Measurements from ENCODE around the gene SDC4.

The SDC4 gene

GRCh38 chr20:45329497-45330319 lies 18.5 kb downstream of the SDC4 start:
- in situ Hi-C loops (cut with MboI; ENCODE audit: low pct_unique_long_range_greater_than_20kb, low sequenced_read_pairs, unreplicated experiment), result no loop called here
- no peak for DNase-seq (ENCODE audit: low spot score)
- TF ChIP-seq, protein P1, sequence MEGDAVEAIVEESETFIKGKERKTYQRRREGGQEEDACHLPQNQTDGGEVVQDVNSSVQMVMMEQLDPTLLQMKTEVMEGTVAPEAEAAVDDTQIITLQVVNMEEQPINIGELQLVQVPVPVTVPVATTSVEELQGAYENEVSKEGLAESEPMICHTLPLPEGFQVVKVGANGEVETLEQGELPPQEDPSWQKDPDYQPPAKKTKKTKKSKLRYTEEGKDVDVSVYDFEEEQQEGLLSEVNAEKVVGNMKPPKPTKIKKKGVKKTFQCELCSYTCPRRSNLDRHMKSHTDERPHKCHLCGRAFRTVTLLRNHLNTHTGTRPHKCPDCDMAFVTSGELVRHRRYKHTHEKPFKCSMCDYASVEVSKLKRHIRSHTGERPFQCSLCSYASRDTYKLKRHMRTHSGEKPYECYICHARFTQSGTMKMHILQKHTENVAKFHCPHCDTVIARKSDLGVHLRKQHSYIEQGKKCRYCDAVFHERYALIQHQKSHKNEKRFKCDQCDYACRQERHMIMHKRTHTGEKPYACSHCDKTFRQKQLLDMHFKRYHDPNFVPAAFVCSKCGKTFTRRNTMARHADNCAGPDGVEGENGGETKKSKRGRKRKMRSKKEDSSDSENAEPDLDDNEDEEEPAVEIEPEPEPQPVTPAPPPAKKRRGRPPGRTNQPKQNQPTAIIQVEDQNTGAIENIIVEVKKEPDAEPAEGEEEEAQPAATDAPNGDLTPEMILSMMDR (IDR thresholded peaks at IDR 0.05; ENCODE audit: extremely low read depth, insufficient read depth, missing control alignments), result no peak

DNA sequence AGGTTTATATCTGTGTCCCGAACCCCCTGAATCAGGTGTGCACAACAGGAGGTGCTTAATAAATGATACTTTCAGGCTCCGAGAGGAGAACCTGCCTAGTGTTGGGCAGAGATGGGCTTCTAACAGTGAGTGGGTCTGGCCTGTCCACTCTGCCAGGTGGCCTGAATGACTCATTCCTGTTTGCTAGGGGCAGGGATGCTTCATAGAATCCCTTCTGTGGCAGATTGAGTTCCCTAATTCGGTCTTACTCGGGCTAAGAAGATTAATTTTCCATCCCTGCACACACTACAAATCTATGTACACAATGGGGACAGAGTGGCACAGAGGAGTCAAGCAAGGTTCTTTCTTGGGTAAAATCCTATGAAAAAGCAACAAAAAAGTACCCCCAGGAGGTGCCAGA lies 19.8 kb downstream of the SDC4 start:
- in situ Hi-C loops (cut with MboI; ENCODE audit: low pct_unique_long_range_greater_than_20kb, low sequenced_read_pairs, unreplicated experiment), result no loop called here
- TF ChIP-seq, protein P1 (IDR thresholded peaks at IDR 0.05; ENCODE audit: extremely low read depth, insufficient read depth, missing control alignments), result no peak

GRCh38 chr20:45325371-45325770 lies 22.9 kb downstream of the SDC4 start:
- in situ Hi-C loops (cut with MboI; ENCODE audit: low pct_unique_long_range_greater_than_20kb, low sequenced_read_pairs, unreplicated experiment), result no loop called here

More for the DNA sequence above, 19.8 kb downstream of the SDC4 start:
- no peak for DNase-seq (ENCODE audit: low spot score)

DNA sequence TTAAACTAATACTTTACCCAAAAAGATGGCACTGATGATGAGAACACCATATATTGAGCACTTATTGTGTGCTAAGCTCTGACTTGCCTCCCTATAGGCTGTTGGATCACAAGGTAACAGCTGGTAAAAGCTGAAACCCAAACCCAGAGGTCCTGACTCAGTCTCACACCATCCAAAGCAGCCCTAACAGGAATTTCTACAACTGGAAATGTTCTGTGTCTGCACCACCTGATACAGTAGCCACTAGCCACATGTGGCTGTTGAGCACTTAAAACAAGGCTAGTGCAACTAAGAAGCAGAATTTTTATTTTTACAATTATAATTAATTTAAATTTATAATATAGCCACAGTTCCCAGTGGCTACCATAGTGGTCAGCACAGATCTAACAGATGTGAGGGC lies 24.5 kb downstream of the SDC4 start:
- in situ Hi-C loops (cut with MboI; ENCODE audit: low pct_unique_long_range_greater_than_20kb, low sequenced_read_pairs, unreplicated experiment), result no loop called here
- DNase-seq (ENCODE audit: low spot score), result no peak
- TF ChIP-seq, protein P1 (IDR thresholded peaks at IDR 0.05; ENCODE audit: extremely low read depth, insufficient read depth, missing control alignments), result no peak

More at GRCh38 chr20:45325371-45325770, 22.9 kb downstream of the SDC4 start:
- DNase-seq (ENCODE audit: low spot score), result no peak
- TF ChIP-seq, protein P1 (IDR thresholded peaks at IDR 0.05; ENCODE audit: extremely low read depth, insufficient read depth, missing control alignments), result no peak

- DNase-seq (ENCODE audit: low spot score), result no peak
- in situ Hi-C loops (cut with MboI; ENCODE audit: low pct_unique_long_range_greater_than_20kb, low sequenced_read_pairs, unreplicated experiment), result no loop called here
- TF ChIP-seq, protein P1 (IDR thresholded peaks at IDR 0.05; ENCODE audit: extremely low read depth, insufficient read depth, missing control alignments), result peak; percentile 46
Observed at GRCh38 chr20:45322952-45323383, 25.3 kb downstream of the SDC4 start.

- no peak for DNase-seq (ENCODE audit: low spot score)
- TF ChIP-seq, protein P1 (IDR thresholded peaks at IDR 0.05; ENCODE audit: extremely low read depth, insufficient read depth, missing control alignments), result no peak
- in situ Hi-C loops (cut with MboI; ENCODE audit: low pct_unique_long_range_greater_than_20kb, low sequenced_read_pairs, unreplicated experiment), result no loop called here
Observed at GRCh38 chr20:45320948-45321595, 27.2 kb downstream of the SDC4 start.
